Dermis microvascular lymphatic vessel endothelial cell (primary cell): ENCODE data around the gene TBC1D3D. TPM values are rescaled to one million over a fixed set of nuclear protein-coding genes. Genes with fewer than 3 reads are reported as not detected.
"Not testable (repeated sequence)": the region's sequence is repeated elsewhere in the genome, so short reads cannot be mapped to it uniquely, and the experiment has no call there.

Source experiments
- DNase-seq, 2 donors: peaks; one replicate each; pipeline versions ENCODE4 v3.0.0 to v3.0.0-alpha.2; 2010; ENCODE audit warnings: low read depth in 2 of 2
- total RNA-seq: library from RNA; depleted of rRNA; stranded (reverse); fragments of >200 nt; gene quantifications from 2 replicates; pipeline ENCODE4 v1.2.1, GENCODE V29; 2014

The TBC1D3D gene
- 0.13 TPM in 1 of 2 replicates, not detected in the other for total RNA-seq

DNA sequence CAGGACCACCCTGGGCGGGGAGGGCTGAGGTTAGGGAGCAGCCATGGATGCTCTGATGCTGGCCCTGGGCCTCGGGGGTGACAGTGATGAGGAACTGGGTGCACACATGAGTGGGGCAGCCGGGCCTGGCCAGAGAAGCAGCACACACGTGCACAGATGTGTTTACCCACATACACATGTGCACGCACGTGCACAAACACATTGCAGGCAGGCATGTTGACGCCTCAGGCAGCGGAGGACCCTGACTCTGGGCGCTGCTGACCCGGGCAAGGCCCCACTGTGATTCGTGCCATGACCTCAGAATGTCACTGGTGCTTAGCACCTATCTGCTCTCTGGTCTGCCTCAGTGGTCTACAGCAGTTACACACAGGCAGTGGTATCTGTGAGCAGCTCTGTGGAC, at the start of gene TBC1D3D:
TBC1D3D (plus strand) TSS at position 301 of the 400 bp plus-strand sequence. CDS start 1,585 bp downstream, outside the sequence.
- DNase-seq, result not testable (repeated sequence)

DNA sequence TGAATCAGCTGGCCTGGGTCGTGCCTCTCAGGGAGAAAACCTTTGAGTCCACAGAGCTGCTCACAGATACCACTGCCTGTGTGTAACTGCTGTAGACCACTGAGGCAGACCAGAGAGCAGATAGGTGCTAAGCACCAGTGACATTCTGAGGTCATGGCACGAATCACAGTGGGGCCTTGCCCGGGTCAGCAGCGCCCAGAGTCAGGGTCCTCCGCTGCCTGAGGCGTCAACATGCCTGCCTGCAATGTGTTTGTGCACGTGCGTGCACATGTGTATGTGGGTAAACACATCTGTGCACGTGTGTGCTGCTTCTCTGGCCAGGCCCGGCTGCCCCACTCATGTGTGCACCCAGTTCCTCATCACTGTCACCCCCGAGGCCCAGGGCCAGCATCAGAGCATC, 14.8 kb upstream of the TBC1D3D start, which contains the start of gene TBC1D3L:
TBC1D3L (minus strand) TSS at position 101 of the 400 bp plus-strand sequence. CDS start 1,540 bp downstream, outside the sequence.
- DNase-seq, result not testable (repeated sequence)

Other genes starting within 250 kb of the TBC1D3D start
- not detected in 2 replicates for gene TBC1D3K, start 79.6 kb upstream of the TBC1D3D start, total RNA-seq
- gene TBC1D3L, start 14.9 kb upstream of the TBC1D3D start, total RNA-seq, result 1.2 and 3.7 TPM in 2 replicates
- not detected in 2 replicates for gene TBC1D3C, start 64.7 kb downstream of the TBC1D3D start, total RNA-seq
- gene TBC1D3E, start 124.0 kb downstream of the TBC1D3D start, total RNA-seq, result not detected in 2 replicates
- gene TBC1D3, start 188.6 kb downstream of the TBC1D3D start, total RNA-seq, result not detected in 2 replicates